Upper lobe of left lung (tissue), 4 donors: ENCODE measurements around the gene RERE.

ENCODE experiments used
- POLR2A ChIP-seq, 4 donors: fragments of 450-650 bp; IDR thresholded peaks; one replicate each; pipeline ENCODE4 v1.5.1; 2016 to 2017; ENCODE audit warnings: antibody characterized with exemption in 4 of 4, mild to moderate bottlenecking in 2 of 4
- TF ChIP-seq, protein P1 (sequence below), 6 experiments: fragments of 450-650 bp in 4 of 6; fragments of 200-600 bp in 2 of 6; sonication (generic) in 2 of 6; IDR thresholded peaks; one replicate each; pipeline ENCODE4 v1.5.1; 2016 to 2019; ENCODE audit warnings: antibody characterized with exemption in 6 of 6

DNA sequence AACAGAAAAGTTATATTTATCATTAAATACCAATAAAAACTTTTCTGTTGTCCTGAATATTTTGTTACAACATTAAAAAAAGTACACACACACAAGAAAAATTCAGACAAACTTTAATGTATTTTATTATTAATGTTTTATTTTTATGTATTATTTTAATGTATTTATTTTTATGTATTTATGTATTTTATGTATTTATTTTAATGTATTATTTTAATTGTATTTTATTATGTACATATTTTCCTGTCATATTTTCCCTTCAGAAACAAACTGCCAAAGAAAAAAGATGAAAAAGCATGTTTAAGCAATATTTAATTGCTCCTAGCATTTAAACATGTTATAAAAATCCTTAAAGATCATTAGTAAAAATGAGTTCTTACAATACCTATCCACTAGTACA, 222.1 kb downstream of the RERE start:
- TF ChIP-seq, protein P1, sequence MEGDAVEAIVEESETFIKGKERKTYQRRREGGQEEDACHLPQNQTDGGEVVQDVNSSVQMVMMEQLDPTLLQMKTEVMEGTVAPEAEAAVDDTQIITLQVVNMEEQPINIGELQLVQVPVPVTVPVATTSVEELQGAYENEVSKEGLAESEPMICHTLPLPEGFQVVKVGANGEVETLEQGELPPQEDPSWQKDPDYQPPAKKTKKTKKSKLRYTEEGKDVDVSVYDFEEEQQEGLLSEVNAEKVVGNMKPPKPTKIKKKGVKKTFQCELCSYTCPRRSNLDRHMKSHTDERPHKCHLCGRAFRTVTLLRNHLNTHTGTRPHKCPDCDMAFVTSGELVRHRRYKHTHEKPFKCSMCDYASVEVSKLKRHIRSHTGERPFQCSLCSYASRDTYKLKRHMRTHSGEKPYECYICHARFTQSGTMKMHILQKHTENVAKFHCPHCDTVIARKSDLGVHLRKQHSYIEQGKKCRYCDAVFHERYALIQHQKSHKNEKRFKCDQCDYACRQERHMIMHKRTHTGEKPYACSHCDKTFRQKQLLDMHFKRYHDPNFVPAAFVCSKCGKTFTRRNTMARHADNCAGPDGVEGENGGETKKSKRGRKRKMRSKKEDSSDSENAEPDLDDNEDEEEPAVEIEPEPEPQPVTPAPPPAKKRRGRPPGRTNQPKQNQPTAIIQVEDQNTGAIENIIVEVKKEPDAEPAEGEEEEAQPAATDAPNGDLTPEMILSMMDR (IDR thresholded peaks at IDR 0.05), result no peak
- no peak for TF ChIP-seq POLR2A (IDR thresholded peaks at IDR 0.05)
